HG02571 (cell line): ENCODE data around the gene MAP3K7.

Source experiments
- ATAC-seq: cut with Tn5 transposase; IDR thresholded peaks from one replicate; pipeline ENCODE4 v1.9.1; 2021; ENCODE audit warnings: mild to moderate bottlenecking, moderate library complexity; ENCODE audit not compliant: unreplicated experiment

Gene MAP3K7

DNA sequence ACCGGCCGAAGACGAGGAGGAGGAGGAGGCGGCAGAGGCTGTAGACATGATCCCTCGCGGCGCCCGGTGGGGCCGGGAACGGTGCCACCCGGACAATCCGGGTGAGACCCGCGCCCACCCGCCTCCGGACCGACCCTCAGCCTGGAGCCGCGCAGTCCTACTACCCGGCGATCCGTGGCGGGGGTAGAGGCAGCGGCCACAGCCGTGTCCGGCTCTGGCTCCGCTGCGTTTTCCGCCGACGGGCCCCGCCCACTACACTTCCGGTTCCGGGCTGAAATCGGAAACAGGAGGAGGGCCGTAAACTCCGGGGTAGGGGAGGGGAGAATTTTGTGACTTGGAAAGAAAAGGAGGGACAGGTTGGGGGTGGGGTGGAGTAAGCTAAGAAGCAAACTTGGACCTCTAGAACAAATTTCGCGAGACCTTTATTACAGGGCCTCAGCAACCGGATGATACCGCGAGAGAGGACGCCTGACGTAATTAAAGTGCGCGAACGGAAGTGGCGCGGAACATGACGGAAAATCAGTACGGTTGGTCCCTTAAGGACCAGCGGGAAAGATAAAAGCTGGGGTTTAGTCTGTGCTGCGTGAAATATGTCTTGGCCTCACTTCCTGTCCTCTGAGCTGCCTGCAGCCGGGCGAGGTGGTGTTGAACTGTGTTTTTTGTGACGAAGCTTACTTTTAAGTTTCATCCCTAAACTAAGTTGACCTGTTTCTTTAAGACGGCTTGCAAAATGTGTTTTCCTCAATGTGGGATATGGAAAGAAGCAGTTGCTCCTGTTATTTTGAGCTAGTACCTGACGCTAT, at the start of gene MAP3K7:
MAP3K7 (minus strand) TSS at position 237 of the 803 bp plus-strand sequence; CDS start at position 48, 189 bp downstream.
- ATAC-seq, result peak; percentile 90

- ATAC-seq, result no peak
These were observed 44.2 kb upstream of the MAP3K7 start for GRCh38 chr6:90631046-90631445.

DNA sequence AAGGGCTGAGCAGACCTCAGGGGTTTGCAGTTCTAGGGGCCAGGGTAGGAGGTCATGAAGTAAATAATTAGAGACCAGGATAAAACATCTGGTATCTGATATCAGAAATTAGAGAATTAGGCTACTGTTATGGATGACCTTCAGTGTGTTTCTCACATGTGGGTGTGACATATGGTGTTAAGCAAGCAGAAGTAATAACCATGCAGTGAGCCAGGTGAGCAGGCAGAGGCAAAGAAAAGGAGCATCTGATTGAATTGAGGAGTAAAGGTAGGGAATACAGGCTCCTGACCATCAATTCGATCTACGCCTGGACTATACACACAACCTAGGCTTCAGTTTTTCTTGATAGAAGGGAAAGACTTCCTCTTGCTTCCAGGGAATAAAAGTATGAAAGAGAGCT, 34.7 kb upstream of the MAP3K7 start:
- no peak for ATAC-seq

DNA sequence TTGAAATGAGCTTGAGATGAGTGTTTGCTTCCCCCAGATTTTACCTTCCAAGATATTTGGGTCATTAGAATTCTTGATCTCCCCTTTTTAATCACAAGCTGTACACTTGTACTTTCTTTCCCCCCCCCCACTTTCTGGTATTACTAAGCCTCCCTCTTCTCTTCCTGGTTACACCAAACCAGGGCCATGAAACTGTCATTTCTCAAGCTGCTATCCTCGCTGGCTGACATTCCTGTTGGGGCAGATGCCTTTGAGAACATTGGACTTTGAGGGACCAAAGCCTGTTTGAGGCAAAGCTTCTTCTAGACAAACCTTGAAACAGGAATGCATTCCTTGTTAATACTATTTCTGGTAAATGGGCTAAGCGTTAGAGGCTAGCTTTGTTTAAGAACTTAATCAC, 32.3 kb upstream of the MAP3K7 start:
- ATAC-seq, result no peak

- no peak for ATAC-seq
These were observed 25.4 kb upstream of the MAP3K7 start for GRCh38 chr6:90612313-90612680.

GRCh38 chr6:90611543-90612312, 24.9 kb upstream of the MAP3K7 start:
- no peak for ATAC-seq

DNA sequence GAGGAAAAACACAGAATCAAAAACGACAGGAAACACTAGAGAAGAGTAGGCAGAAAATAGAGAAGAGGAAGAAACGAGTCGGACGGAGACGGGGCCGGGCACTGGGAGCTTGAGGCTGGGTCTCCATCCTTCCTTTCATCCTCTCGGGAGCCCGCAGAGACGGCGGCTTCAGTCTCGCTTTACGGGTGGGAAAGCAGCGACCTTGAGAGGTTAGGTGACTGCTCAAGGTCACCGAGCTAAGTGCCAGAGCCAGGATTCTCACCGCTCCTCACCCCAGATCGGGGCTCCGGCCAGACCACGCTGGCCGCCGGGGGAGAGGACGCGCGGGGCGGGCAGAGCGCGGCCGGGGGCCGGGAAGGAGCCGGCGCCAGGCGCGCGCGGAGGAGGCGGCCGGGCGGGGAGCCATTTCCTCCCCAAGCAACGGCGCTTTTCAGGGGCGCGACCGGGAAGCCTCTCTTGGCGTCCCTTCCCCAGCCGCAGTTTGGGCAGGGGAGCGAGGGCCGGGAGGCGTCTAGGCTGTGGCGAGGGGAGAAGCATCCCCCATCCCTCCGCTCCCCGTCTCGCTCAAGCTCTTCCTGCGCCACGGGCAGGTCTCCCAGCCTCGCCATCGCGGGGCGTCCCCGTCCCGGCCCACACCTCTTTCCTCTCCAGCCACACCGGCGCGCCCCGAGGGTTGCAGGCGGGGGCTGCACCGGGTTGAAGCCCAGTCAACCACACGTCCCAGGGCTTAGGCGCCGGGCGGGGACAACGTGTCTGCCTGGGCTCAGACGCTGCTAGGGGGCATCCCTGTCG, 24.1 kb upstream of the MAP3K7 start:
- ATAC-seq, result peak; percentile 68

DNA sequence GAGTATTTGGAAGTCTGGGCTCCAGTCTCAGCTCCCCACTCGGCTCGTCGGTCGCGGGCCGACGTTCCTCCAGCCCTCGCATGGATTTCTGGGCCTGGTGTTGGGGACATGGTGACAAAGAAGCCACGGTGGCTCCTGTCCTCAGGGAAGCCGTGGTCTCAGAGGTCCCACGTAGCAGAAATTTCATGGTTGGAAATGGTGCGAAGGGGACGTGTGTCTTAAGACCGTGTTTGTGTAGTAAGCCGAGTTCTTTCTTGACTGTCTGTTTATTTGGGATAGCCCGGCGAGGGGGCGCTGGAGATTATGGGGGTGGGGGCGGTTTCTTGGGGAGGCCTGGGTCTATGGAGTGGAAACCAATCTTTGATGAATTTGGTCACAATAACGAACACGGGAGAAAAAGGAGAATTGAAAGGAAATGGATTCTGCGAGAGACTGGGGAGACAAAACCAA, 23.5 kb upstream of the MAP3K7 start:
- ATAC-seq, result no peak

DNA sequence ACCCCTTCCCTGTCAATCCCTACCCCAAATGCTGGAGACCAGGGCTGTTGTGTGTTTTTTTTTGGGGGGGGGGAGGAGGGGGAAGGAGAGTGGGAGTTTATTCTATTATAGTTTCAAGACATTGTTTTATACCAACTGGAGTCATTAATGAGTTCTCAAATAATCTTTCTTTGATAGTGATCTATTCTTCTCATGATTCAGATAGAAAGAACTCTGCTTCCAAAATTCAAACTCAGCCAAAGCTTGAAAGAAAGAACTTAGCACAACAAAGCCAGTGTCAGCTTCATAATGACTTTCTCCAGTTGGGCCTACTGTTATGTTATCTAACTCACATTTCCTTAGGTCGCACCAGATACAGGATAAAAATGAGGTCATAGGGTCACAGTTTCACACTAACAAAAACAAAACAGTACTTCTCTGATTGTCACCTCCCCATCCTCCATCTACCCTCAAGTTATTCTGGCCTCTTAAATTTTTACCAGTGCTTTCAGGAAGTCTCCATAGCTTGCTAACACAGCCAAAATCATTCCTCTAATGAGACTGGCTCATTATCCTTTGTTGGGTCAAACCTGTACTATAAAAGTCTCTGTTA, 19.0 kb upstream of the MAP3K7 start:
- no peak for ATAC-seq

DNA sequence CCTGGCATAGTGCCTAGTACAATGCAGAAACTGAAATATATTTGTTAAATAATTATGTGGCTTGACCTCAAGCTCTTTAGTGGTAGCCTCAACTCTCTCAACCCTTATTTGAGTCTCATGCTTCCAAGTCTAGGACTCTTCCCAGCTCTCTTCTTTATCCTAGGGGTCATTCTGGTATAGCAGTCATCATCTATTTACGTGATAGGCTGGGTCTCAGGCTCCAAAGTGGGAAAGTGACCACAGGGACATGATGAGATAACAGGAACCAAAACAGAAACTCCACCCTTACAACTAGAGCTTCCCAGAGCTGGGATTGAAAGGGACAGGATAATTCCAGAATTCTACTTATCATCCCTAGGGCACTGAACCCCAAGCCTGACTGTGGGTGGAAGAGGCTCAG, 17.7 kb upstream of the MAP3K7 start:
- ATAC-seq, result no peak

- ATAC-seq, result no peak
These were observed 12.3 kb upstream of the MAP3K7 start for GRCh38 chr6:90599151-90599550.

DNA sequence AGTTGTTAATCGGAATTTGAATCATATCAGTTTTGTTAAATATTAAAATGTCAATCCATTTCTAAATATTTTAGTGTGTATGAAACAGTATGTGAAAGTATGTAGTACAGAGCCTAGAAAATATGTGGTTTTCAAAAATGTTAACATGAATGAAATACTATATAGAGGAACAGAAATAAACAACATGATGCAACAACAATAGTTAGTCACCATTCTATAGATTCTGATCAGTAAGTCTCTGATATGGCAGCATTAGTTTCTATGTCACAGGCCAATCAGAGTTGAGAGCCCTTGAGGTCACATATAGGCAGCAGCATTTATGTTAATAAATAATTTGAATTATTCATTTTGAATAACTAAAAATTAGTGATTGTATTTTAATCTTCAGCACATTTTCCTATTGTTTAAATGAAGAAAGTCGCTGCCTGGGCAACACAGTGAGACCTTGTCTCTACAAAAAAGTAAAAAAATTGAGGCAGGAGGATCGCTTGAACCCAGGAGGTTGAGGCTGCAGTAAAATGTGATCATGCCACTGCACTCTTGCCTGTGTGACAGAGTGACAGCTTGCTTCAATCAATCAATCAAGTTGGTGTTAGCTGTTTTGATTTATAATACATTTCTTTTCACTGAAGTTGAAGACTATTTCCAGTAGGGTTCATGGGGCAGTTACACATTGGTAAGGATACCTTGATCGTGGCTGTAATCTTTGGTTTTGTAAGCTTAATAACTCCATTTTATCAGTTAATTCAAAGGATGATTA, 11.5 kb upstream of the MAP3K7 start:
- ATAC-seq, result no peak

- ATAC-seq, result no peak
These were observed 10.2 kb upstream of the MAP3K7 start for GRCh38 chr6:90596967-90597539.

GRCh38 chr6:90595854-90596253, 9.0 kb upstream of the MAP3K7 start:
- no peak for ATAC-seq

- ATAC-seq, result peak; percentile 22
These were observed 381 bp downstream of the MAP3K7 start for GRCh38 chr6:90586546-90586835.

GRCh38 chr6:90584636-90585255, 2.1 kb downstream of the MAP3K7 start:
- no peak for ATAC-seq

DNA sequence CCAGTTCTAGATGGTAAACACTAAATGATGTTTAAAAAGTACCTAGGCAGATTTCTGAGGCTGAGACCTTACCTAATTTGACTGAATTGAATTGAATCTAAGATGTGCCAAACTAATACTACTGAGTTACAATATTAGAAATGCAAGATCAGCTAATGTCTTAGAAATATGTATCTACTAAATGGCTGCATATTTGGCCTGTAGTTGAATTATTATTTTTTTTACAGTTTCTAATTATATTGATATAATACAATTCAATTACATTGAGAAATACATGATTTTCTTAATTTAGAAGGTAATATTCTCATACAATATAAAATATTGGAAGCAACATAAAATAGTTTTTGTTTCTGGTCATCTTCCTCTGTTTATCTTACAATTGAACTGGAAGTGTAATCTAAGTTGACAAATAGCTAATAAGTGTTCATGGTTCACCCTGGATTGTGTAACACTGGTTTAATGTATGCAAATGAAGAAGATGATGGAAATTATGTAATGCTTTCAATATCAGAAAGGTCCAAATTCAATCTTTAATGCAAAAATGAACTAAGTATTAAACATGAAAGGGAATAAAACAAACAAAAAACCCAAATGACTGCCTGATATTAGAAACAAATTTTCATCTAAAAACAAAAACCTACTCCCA, 2.9 kb downstream of the MAP3K7 start:
- ATAC-seq, result no peak

GRCh38 chr6:90583179-90583835, 3.6 kb downstream of the MAP3K7 start:
- no peak for ATAC-seq

DNA sequence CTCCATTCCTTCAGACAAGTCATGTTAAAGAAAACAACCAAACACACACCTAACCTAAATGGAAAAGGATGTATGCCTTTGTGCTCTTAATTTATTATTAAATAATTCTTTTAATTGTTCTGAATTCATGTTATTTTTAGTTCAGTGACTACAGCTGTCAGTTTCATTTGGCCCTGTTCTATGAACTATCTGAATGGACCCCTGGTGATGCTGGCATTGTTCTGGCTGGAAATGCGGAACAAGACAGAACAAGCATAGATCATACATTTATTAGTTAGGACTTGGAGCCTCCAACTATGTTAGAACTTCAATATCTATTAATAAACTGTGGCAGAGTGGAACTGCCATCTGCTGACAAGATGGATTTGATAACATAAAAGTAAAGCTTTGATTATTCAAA, 5.7 kb downstream of the MAP3K7 start:
- no peak for ATAC-seq
